MCF 10A (cell line): ENCODE results near the gene KCNMA1. TPM values are rescaled to one million over a fixed set of nuclear protein-coding genes. Genes with fewer than 3 reads are reported as not detected.
"Not testable (repeated sequence)": the region's sequence is repeated elsewhere in the genome, so short reads cannot be mapped to it uniquely, and the experiment has no call there.

Source experiments
- BruUV-seq: library from RNA; stranded (reverse); fragments of 400-500 nt; replicated peaks from 2 replicates; lab custom pipeline; 2021; lab: Mats Ljungman, UMichigan
- CTCF ChIA-PET: fragments of 300-600 bp; sonication (Branson Sonifier 250); formaldehyde crosslinking; extraction: SDS; loops from one replicate; lab custom pipeline; 2021; ENCODE audit warnings: antibody characterized with exemption, inconsistent platforms; lab: Yijun Ruan, JAX
- POLR2A ChIA-PET: fragments of 300-600, 350-650 bp; sonication (Branson Sonifier 250); formaldehyde crosslinking; extraction: SDS; loops from one replicate; lab custom pipeline; 2020; ENCODE audit warnings: antibody characterized with exemption, inconsistent platforms; lab: Yijun Ruan, JAX
- DNase-seq: peaks from one replicate; pipeline ENCODE4 v3.0.0-alpha.2; 2018; ENCODE audit not compliant: unreplicated experiment
- H3K27ac Mint-ChIP-seq: one replicate; pipeline ENCODE4 v1.8.0; 2022; ENCODE audit warnings: mild to moderate bottlenecking, low read depth, mixed read lengths; ENCODE audit not compliant: unreplicated experiment
- H3K27me3 Mint-ChIP-seq: one replicate; pipeline ENCODE4 v1.8.0; 2022; ENCODE audit warnings: mixed read lengths; ENCODE audit not compliant: insufficient read depth, unreplicated experiment
- H3K36me3 Mint-ChIP-seq: one replicate; pipeline ENCODE4 v1.8.0; 2022; ENCODE audit warnings: mild to moderate bottlenecking, moderate library complexity, mixed read lengths; ENCODE audit not compliant: insufficient read depth, unreplicated experiment
- H3K4me1 Mint-ChIP-seq: one replicate; pipeline ENCODE4 v1.8.0; 2022; ENCODE audit warnings: mixed read lengths; ENCODE audit not compliant: insufficient read depth, unreplicated experiment
- H3K4me3 Mint-ChIP-seq: one replicate; pipeline ENCODE4 v1.8.0; 2022; ENCODE audit warnings: mild to moderate bottlenecking, moderate library complexity, mixed read lengths; ENCODE audit not compliant: unreplicated experiment
- H3K9me3 Mint-ChIP-seq: one replicate; pipeline ENCODE4 v1.8.0; 2022; ENCODE audit warnings: mixed read lengths; ENCODE audit not compliant: unreplicated experiment
- intact Hi-C: fragments of 100-400 bp; cut with micrococcal nuclease; formaldehyde crosslinking; loops from 2 replicates; pipeline ENCODE4 v1.14.1; 2022
- total RNA-seq: library from RNA; stranded (reverse); gene quantifications from 2 replicates; pipeline ENCODE4 v1.2.3, GENCODE V29; 2022
- TF ChIP-seq, protein P1 (sequence below): fragments of 200-600 bp; IDR thresholded peaks from one replicate; pipeline ENCODE4 v1.8.0; 2022; ENCODE audit warnings: antibody characterized with exemption, mild to moderate bottlenecking; ENCODE audit not compliant: unreplicated experiment

Gene KCNMA1
- total RNA-seq, 1 experiment from 2014 or later, result 7.5 TPM

DNA sequence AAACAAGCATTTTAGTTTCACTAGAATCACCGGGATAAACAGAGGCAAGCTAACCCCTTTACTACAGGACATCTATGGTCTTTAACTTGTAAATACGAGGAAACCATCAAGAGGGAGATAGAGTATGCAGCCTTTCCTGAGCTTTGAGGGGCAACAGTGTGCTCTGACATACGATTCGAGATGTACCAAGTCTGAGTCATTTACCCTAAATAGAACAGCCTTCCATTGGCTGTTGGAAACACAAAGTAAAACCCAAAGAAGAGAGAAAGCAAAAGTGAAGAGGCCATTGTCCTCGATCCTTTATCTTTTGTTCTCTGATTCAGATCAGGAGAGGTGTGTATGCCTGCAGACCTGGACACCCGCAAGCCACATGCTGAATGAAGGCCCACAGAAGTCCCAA, 289.5 kb downstream of the KCNMA1 start:
- Mint-ChIP-seq H3K27me3 (no peaks in the 10 kb centered on the region), H3K4me1 (peaks cover 31% of the 10 kb centered on the region), H3K36me3 (no peaks in the 10 kb centered on the region), H3K4me3 (no peak overlapping the region), H3K27ac (no peak overlapping the region), H3K9me3 (no peaks in the 10 kb centered on the region)
- ChIA-PET CTCF (interaction anchor here (0.7 kb wide), 2 partner anchors 10 to 18 kb away, joined by 3 read pairs; no protein-coding TSS in a partner anchor), POLR2A (no interaction called here)
- DNase-seq, result no peak
- no TSS peak for BruUV-seq
- TF ChIP-seq, protein P1, sequence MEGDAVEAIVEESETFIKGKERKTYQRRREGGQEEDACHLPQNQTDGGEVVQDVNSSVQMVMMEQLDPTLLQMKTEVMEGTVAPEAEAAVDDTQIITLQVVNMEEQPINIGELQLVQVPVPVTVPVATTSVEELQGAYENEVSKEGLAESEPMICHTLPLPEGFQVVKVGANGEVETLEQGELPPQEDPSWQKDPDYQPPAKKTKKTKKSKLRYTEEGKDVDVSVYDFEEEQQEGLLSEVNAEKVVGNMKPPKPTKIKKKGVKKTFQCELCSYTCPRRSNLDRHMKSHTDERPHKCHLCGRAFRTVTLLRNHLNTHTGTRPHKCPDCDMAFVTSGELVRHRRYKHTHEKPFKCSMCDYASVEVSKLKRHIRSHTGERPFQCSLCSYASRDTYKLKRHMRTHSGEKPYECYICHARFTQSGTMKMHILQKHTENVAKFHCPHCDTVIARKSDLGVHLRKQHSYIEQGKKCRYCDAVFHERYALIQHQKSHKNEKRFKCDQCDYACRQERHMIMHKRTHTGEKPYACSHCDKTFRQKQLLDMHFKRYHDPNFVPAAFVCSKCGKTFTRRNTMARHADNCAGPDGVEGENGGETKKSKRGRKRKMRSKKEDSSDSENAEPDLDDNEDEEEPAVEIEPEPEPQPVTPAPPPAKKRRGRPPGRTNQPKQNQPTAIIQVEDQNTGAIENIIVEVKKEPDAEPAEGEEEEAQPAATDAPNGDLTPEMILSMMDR, result no peak
- intact Hi-C loops, result no loop called here

GRCh38 chr10:77347052-77347451, 290.6 kb downstream of the KCNMA1 start:
- H3K27me3 Mint-ChIP-seq, result no peaks in the 10 kb centered on the region
- ChIA-PET POLR2A (no interaction called here), CTCF (interaction anchor here (0.5 kb wide), 1 partner anchor 173 kb away, joined by 3 read pairs; no protein-coding TSS in a partner anchor)
- TF ChIP-seq, protein P1, result no peak
- peaks cover 22% of the 10 kb centered on the region for H3K4me1 Mint-ChIP-seq
- DNase-seq, result no peak
- BruUV-seq, result no TSS peak
- no peaks in the 10 kb centered on the region for H3K9me3 Mint-ChIP-seq
- H3K27ac Mint-ChIP-seq, result no peak overlapping the region
- intact Hi-C loops, result no loop called here
- H3K36me3 Mint-ChIP-seq, result no peaks in the 10 kb centered on the region
- no peak overlapping the region for H3K4me3 Mint-ChIP-seq

- Mint-ChIP-seq H3K9me3 (no peaks in the 10 kb centered on the region), H3K27ac (no peak overlapping the region), H3K4me3 (no peak overlapping the region), H3K27me3 (no peaks in the 10 kb centered on the region), H3K36me3 (no peaks in the 10 kb centered on the region), H3K4me1 (no peaks in the 10 kb centered on the region)
- ChIA-PET CTCF (no interaction called here), POLR2A (no interaction called here)
- BruUV-seq, result no TSS peak
- no peak for DNase-seq
- TF ChIP-seq, protein P1, result no peak
- intact Hi-C loops, result no loop called here
Measured at GRCh38 chr10:77341055-77341454, 296.6 kb downstream of the KCNMA1 start.

GRCh38 chr10:77339872-77340271, 297.7 kb downstream of the KCNMA1 start:
- H3K27ac Mint-ChIP-seq, H3K4me1 Mint-ChIP-seq, BruUV-seq, H3K9me3 Mint-ChIP-seq, DNase-seq, POLR2A ChIA-PET, H3K4me3 Mint-ChIP-seq, intact Hi-C loops, H3K27me3 Mint-ChIP-seq, H3K36me3 Mint-ChIP-seq: not testable (repeated sequence)
- CTCF ChIA-PET, result interaction anchor here (0.9 kb wide), 1 partner anchor 68 kb away, joined by 3 read pairs; no protein-coding TSS in a partner anchor
